Measurements from ENCODE around the gene MAD2L1. TPM values are rescaled to one million over a fixed set of nuclear protein-coding genes. Genes with fewer than 3 reads are reported as not detected.

MAD2L1 gene
- total RNA-seq, 1 donor from 2014 or later = 3.4 TPM

DNA sequence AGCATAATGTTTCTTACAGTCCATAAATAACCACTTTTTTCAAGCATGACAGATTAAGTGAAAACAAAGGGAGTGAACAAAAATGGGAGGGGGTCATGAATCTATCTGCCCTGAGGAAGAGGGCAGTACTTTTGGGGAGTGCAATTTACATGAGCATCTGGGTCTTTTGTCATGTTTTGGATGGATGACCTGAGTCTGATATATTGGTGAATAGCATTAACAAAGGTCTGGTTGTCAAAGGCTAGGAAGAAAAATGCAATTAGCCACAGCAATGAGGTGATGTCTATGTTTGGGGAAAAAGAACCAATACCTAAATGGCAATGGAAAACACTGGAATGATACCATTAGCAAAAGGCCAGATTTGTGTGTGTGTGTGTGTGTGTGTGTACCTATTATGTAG lies 15.1 kb upstream of the MAD2L1 start:
- ChIA-PET CTCF (no interaction called here), POLR2A (no interaction called here)
- H3K36me3 Mint-ChIP-seq (ENCODE audit: low read depth) = no peaks in the 10 kb centered on the region
- no peak overlapping the region for H3K27ac Mint-ChIP-seq
- DNase-seq (no peak), ATAC-seq (ENCODE audit: low read depth) (no peak)
- H3K4me1 Mint-ChIP-seq = no peaks in the 10 kb centered on the region
- intact Hi-C loops (cut with micrococcal nuclease) = no loop called here
- no peak overlapping the region for H3K4me3 Mint-ChIP-seq
- TF ChIP-seq, protein P1, sequence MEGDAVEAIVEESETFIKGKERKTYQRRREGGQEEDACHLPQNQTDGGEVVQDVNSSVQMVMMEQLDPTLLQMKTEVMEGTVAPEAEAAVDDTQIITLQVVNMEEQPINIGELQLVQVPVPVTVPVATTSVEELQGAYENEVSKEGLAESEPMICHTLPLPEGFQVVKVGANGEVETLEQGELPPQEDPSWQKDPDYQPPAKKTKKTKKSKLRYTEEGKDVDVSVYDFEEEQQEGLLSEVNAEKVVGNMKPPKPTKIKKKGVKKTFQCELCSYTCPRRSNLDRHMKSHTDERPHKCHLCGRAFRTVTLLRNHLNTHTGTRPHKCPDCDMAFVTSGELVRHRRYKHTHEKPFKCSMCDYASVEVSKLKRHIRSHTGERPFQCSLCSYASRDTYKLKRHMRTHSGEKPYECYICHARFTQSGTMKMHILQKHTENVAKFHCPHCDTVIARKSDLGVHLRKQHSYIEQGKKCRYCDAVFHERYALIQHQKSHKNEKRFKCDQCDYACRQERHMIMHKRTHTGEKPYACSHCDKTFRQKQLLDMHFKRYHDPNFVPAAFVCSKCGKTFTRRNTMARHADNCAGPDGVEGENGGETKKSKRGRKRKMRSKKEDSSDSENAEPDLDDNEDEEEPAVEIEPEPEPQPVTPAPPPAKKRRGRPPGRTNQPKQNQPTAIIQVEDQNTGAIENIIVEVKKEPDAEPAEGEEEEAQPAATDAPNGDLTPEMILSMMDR (IDR thresholded peaks at IDR 0.05) = no peak
- H3K9me3 Mint-ChIP-seq = no peaks in the 10 kb centered on the region
- peaks cover 9% of the 10 kb centered on the region for H3K27me3 Mint-ChIP-seq

DNA sequence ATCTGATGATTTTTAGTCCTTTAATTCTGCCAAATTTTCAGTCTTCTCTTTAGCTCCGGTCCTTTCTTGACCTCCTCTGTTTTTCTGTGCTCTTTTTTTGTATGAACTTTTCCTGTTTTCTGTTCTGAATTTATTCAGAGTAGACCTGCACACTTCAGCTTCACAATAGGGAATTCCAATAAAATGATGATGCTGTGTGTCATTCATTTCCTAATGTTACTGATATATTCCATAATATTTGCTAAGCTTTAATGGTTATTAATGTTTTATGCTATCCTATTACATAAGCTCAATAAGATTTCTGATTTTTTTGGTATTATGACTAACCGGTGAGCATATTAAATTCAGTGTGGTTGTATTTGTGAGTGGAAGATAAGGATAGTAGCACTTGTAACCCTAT lies 13.9 kb upstream of the MAD2L1 start:
- intact Hi-C loops (cut with micrococcal nuclease) = no loop called here
- Mint-ChIP-seq H3K27ac (no peak overlapping the region), H3K27me3 (no peaks in the 10 kb centered on the region), H3K36me3 (ENCODE audit: low read depth) (no peaks in the 10 kb centered on the region), H3K9me3 (no peaks in the 10 kb centered on the region), H3K4me1 (no peaks in the 10 kb centered on the region), H3K4me3 (no peak overlapping the region)
- ATAC-seq (ENCODE audit: low read depth) (no peak), DNase-seq (no peak)
- TF ChIP-seq, protein P1 (IDR thresholded peaks at IDR 0.05) = no peak
- CTCF ChIA-PET = no interaction called here
- POLR2A ChIA-PET = no interaction called here

DNA sequence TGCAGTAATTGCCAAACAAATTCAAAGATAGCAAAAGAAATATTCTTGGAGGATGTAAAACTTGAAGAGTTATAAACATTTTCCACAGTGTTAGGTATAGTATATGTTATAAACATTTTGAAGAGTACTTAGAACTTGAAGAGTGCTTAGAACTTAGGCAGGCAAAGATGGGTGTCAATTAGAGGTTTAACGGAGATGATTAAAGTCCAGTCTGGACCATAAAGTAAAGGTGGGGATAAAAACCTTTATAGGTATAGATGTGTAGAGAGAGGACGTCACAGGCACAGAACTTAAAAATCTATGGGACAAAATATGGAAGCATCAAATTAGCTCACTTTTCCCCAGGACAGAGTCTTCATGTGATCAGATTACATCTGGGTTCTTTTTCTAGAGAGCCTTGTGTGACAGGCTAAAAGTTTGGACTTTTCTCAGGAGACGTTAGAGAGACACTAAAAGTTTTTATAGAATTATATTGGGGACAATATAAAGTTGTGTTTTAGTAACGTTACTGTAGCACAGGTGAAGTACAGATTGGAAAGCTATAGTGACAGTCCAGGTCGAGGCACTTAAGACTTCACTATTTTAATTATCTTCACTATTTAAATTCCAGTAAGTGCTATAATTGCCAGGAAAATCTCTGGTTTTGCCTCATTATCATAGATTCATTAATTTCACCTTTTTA lies 13.3 kb upstream of the MAD2L1 start:
- TF ChIP-seq, protein P1 (IDR thresholded peaks at IDR 0.05) = no peak

DNA sequence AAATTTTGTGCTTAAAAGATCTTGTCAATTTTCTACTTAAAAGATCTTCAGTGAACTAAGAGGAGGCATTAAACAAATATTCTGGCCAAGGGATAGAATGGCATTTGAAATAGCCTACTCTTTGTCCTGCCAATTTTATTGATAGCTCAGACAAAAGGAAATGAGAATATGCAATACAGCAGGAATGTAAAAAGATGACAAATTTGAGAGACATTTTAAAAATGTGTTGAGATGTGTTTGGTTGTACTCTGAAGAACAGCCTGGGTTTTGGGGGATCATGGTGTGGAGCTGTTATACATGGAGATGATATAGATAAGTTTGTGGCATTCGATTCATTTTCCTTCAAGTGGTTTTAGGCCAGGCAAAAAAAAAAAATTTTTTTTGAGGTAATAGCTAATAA lies 11.6 kb upstream of the MAD2L1 start:
- Mint-ChIP-seq H3K36me3 (ENCODE audit: low read depth) (no peaks in the 10 kb centered on the region), H3K27ac (no peak overlapping the region), H3K9me3 (no peaks in the 10 kb centered on the region), H3K4me1 (no peaks in the 10 kb centered on the region), H3K27me3 (no peaks in the 10 kb centered on the region), H3K4me3 (no peak overlapping the region)
- DNase-seq (no peak), ATAC-seq (ENCODE audit: low read depth) (no peak)
- POLR2A ChIA-PET = no interaction called here
- TF ChIP-seq, protein P1 (IDR thresholded peaks at IDR 0.05) = no peak
- intact Hi-C loops (cut with micrococcal nuclease) = loop anchor here (10.0 kb wide), 1 partner anchor 1647 kb away; no protein-coding TSS in a partner anchor
- CTCF ChIA-PET = no interaction called here

More for the DNA sequence above, 13.3 kb upstream of the MAD2L1 start:
- POLR2A ChIA-PET = no interaction called here
- Mint-ChIP-seq H3K27ac (no peak overlapping the region), H3K4me1 (no peaks in the 10 kb centered on the region), H3K4me3 (no peak overlapping the region), H3K9me3 (no peaks in the 10 kb centered on the region), H3K27me3 (no peaks in the 10 kb centered on the region), H3K36me3 (ENCODE audit: low read depth) (no peaks in the 10 kb centered on the region)
- CTCF ChIA-PET = no interaction called here
- intact Hi-C loops (cut with micrococcal nuclease) = loop anchor here (10.0 kb wide), 1 partner anchor 1645 kb away; no protein-coding TSS in a partner anchor
- DNase-seq = no peak
- ATAC-seq (ENCODE audit: low read depth) = no peak

DNA sequence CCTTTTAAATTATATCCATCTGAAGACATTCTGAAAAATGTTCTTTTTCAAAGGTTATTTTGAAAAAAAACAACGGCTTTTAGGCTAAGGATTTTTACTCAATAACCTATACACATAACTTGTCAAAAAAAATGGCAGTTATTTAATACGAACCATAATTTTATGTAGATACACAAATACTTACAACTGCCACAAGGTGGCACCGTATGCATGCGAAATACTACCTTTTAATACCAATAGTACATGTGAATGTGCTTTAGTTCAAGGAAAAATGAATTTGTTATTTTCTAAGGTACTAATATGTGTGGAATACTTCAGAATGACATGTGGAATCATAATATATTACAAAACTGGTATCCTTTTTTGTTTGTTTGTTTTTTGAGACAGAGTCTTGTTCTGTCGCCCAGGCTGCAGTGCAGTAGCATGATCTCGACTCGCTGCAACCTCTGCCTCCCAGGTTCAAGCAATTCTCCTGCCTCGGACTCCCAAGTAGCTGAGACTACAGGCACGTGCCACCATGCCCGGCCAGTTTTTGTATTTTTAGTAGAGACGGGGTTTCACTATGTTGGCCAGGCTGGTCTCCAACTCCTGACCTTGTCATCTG lies 4.6 kb upstream of the MAD2L1 start:
- Mint-ChIP-seq H3K27me3 (no peaks in the 10 kb centered on the region), H3K9me3 (no peaks in the 10 kb centered on the region), H3K4me1 (peaks cover 24% of the 10 kb centered on the region), H3K36me3 (ENCODE audit: low read depth) (peaks cover 4% of the 10 kb centered on the region), H3K4me3 (no peak overlapping the region), H3K27ac (no peak overlapping the region)
- TF ChIP-seq, protein P1 (IDR thresholded peaks at IDR 0.05) = peak; percentile 30
- ChIA-PET POLR2A (no interaction called here), CTCF (interaction anchor here (0.9 kb wide), 1 partner anchor 14 kb away, joined by 4 read pairs; no protein-coding TSS in a partner anchor)
- ATAC-seq (ENCODE audit: low read depth) = no peak
- no peak for DNase-seq
- intact Hi-C loops (cut with micrococcal nuclease) = loop anchor here (1.0 to 10.0 kb wide), 5 partner anchors 85 to 1654 kb away; no protein-coding TSS in a partner anchor

All from activated B cell treated with CpG ODN at 0.5 μM for 24 hours (primary cell).